GM12874 (cell line): ENCODE data around the gene IL2RA.

Experiments used
- CTCF ChIP-seq: IDR thresholded peaks from 2 replicates; pipeline ENCODE4 v1.5.1; 2011; ENCODE audit warnings: low read depth, mild to moderate bottlenecking, control low read depth, low read length, moderate library complexity; ENCODE audit not compliant: insufficient read depth

IL2RA gene

DNA sequence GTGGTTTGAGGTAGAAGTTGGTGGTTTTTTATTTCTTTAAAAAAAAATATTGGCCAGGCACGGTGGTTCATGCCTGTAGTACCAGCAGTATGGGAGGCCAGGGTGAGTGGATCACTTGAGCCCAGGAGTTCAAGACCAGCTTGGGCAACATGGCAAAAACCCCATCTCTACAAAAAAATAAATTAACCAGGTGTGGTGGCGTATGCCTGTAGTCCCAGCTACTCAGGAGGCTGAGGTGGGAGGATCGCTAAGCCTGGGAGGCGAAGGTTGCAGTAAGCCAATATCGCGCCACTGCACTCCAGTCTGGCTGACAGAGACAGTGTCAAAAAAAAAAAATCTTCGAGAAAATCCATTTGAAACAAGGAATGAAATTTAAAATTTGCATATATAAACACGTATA lies 1.1 kb downstream of the IL2RA start:
- no peak for TF ChIP-seq CTCF

DNA sequence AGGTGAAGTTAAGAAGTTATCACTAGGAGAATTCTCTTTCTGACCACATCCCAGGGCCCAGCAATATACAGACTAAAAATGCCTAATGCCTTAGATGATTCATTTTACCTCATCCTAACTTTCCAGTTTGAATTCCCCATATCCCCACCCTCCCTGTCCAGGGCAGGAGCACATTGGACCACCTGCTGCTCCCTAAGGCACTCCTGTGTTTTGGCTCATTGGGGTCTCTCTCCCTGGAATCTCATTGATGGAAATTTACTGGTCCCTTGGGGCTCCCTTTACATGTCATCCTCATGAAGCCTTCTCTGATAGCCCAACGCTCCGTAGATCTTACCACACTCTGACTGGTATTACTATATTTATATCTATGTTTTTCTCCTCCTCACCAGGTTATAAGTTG lies 2.7 kb downstream of the IL2RA start:
- TF ChIP-seq CTCF = no peak

DNA sequence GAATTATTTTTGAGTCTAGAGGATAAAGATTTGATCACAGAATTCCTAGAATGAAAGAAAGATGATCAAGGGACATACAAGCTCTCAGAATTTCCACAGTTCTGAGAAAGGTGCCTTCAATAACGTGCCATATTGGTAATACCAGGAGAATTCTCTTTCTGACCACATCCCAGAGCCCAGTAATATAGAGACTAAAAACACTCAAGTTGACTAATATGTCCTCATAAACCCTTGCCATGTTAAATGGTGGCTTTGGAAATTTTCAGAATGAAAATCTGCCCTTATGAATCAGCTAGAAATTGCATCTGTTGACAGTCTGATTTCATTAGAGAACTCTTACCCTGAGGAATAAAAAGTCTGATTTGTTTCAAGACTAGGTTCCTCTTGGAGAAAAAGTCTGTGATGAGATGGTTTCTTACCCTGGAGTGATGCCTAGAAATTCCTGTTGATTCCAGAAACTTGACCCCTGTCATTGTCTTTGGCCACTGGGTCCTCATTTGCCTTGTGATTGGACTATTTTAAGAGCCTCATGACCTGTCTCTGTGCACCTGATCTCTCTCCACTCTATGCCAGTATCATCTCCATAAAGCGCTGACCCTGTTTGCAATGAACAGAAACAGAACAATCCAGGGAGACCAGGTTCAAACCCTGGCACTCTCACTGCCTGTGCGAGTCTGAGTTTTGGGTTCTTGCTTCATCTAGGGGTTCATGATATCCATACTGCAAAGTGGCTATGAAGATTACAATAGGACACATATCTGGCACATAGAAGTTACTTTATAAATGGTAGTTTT lies 3.3 kb downstream of the IL2RA start:
- TF ChIP-seq CTCF = no peak

- TF ChIP-seq CTCF = no peak
Measured at GRCh38 chr10:6056411-6057135, 5.6 kb downstream of the IL2RA start.

DNA sequence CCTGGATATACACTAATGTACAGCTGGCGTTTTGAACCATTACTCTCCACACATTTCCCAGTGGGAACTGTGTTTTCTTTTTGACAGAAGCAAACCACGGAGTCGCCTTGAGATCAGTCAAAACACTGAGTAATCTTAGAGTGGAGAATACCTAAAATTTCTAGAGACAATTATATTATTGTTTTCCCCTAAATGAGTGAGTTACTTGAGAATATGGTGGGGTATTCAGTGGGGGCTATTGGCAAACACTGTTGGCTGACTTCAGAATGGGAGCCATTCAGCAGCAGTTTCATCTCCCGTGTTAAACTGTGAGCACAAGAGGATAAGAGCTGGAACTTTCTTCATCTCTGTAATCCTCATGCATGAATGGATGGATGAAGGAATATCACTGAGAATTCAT lies 6.2 kb downstream of the IL2RA start:
- TF ChIP-seq CTCF = no peak

DNA sequence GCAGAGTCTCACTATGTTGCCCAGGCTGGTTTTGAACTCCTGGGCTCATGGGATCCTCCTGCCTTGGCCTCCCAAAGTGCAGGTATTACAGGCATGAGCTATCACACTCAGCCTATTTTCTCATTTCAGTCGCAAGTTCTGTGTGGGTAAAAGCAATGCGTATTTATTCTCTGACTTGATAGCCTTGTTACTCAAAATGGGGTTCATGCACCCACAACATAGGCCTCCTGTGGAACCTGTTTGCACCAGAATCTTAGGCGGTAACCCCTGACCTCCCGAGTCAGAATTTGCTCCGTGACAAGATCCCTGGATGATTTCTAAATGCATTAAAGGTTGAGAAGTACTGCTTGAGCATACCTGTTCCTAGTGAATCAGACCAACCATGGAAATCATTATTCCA lies 7.3 kb downstream of the IL2RA start:
- no peak for TF ChIP-seq CTCF

- TF ChIP-seq CTCF = no peak
Measured at GRCh38 chr10:6053816-6054631, 8.1 kb downstream of the IL2RA start.
